Measurements from ENCODE around the gene SELENOV. TPM values are rescaled to one million over a fixed set of nuclear protein-coding genes. Genes with fewer than 3 reads are reported as not detected.

Gene SELENOV
- total and polyA plus RNA-seq, 4 donors, result not detected

DNA sequence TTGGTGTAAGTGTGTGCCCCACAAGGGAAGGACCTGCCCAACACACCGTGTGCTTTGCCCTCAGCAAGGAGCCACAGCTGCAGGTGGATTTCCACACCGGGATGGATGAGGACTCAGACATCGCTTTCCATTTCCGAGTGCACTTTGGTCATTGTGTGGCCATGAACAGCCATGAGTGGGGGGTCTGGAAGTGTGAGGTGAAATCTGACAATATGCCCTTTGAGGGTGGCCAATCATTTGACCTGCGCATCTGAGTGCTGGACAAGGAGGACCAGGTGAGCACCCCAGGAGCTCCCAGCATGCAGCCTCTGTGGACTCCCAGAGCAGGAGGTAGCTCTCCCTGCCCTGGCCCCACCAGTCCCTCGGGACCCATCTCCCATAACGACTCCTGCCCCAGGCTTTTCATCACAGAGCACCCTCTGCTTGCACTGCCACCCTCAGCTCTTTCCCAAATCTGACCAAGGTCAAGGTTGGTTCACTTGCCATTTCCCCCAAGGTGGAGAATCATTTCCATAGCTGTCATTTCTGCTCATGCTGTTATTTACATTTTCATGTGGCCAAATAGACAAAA, 38.2 kb downstream of the SELENOV start:
- Histone ChIP-seq H3K9ac (ENCODE audit: insufficient read depth in 1 of 2, low read length in 2 of 2) (no peak overlapping the region), H3K9me3 (ENCODE audit: control insufficient read depth in 4 of 4, insufficient read depth in 3 of 4, low read length in 3 of 4) (no peaks in the 10 kb centered on the region), H3K27ac (ENCODE audit: low read depth in 1 of 2, low read length in 1 of 2) (no peak overlapping the region), H3K4me1 (ENCODE audit: control insufficient read depth in 5 of 5, insufficient read depth in 5 of 5, low read length in 5 of 5) (no peaks in the 10 kb centered on the region), H3K36me3 (ENCODE audit: control insufficient read depth in 4 of 4, insufficient read depth in 4 of 4, low read length in 4 of 4) (no peaks in the 10 kb centered on the region), H3K4me3 (no peak overlapping the region), H3K27me3 (ENCODE audit: control insufficient read depth in 3 of 3, insufficient read depth in 3 of 3, low read length in 2 of 3) (peaks cover 0 to 11% (median 0%) of the 10 kb centered on the region in 3 donors)
- no peak for DNase-seq
- ATAC-seq (ENCODE audit: insufficient read depth, low FRiP score), result no peak
- 61 to 75% methylated on average over 7 of the region's 7 CpGs for WGBS, 2 donors
- TF ChIP-seq, protein P1, sequence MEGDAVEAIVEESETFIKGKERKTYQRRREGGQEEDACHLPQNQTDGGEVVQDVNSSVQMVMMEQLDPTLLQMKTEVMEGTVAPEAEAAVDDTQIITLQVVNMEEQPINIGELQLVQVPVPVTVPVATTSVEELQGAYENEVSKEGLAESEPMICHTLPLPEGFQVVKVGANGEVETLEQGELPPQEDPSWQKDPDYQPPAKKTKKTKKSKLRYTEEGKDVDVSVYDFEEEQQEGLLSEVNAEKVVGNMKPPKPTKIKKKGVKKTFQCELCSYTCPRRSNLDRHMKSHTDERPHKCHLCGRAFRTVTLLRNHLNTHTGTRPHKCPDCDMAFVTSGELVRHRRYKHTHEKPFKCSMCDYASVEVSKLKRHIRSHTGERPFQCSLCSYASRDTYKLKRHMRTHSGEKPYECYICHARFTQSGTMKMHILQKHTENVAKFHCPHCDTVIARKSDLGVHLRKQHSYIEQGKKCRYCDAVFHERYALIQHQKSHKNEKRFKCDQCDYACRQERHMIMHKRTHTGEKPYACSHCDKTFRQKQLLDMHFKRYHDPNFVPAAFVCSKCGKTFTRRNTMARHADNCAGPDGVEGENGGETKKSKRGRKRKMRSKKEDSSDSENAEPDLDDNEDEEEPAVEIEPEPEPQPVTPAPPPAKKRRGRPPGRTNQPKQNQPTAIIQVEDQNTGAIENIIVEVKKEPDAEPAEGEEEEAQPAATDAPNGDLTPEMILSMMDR (IDR thresholded peaks at IDR 0.05; ENCODE audit: control extremely low read depth, extremely low read depth), result no peak

DNA sequence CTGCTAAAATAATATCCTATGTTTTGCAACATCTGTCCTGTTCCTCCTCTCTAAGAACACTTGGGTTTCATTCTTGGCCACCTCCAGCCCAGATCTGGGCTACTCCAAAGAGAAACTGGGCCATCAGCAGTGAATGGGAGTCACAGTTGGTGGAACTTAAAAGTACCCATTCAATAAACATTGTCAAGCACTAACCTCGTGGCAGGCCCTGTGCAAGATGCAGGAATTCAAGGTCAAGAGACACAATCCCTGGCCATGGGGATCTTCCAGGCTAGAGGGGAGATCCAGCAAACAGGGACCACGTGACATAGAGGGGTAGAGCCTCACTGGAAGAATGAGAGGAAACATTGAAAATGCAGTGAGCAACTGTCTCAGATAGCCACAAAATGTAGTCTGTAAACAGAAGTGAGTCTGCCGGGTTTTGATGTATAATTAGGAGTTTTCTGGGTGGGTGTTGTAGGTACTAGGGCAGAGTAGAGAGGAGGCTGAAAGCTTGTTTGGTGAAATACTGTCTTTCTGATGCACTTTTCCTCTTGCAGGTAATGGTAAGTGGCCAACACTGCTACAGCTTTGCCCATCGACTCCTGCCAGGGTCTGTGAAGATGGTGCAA, 39.9 kb downstream of the SELENOV start:
- TF ChIP-seq, protein P1 (IDR thresholded peaks at IDR 0.05; ENCODE audit: control extremely low read depth, extremely low read depth), result no peak
- no peak overlapping the region for H3K4me3 ChIP-seq
- H3K36me3 ChIP-seq (ENCODE audit: control insufficient read depth in 4 of 4, insufficient read depth in 4 of 4, low read length in 4 of 4), result no peaks in the 10 kb centered on the region
- 76 to 81% methylated on average over 4 of the region's 4 CpGs for WGBS, 2 donors
- H3K27me3 ChIP-seq (ENCODE audit: control insufficient read depth in 3 of 3, insufficient read depth in 3 of 3, low read length in 2 of 3), result peaks cover 0 to 11% (median 0%) of the 10 kb centered on the region in 3 donors
- no peaks in the 10 kb centered on the region for H3K9me3 ChIP-seq (ENCODE audit: control insufficient read depth in 4 of 4, insufficient read depth in 3 of 4, low read length in 3 of 4)
- no peak overlapping the region for H3K9ac ChIP-seq (ENCODE audit: insufficient read depth in 1 of 2, low read length in 2 of 2)
- ATAC-seq (ENCODE audit: insufficient read depth, low FRiP score), result no peak
- H3K4me1 ChIP-seq (ENCODE audit: control insufficient read depth in 5 of 5, insufficient read depth in 5 of 5, low read length in 5 of 5), result peaks cover 0 to 2% (median 0%) of the 10 kb centered on the region in 5 donors
- no peak for DNase-seq
- H3K27ac ChIP-seq (ENCODE audit: low read depth in 1 of 2, low read length in 1 of 2), result no peak overlapping the region

DNA sequence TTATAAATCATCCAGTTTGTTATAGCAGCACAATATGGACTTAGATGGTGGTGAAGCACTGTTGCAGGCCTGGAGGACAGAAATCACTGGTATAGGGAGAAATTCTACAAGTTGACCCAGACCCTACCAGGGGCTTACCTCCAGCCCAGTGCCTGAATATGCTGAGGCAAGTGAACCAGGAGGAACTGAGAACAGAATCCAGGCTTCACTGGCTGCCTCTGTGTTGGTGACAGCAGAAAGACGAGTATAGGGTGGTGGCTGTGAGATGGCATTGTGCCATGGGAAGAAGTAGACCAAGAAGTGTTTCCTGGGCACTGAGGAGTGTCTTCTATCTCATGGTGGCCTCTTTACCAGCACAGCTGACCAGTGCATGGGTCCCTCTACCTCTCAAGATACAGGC, 40.9 kb downstream of the SELENOV start:
- WGBS, 2 donors, result 47 to 50% methylated on average over 1 of the region's 1 CpG

More for the DNA sequence above, 40.9 kb downstream of the SELENOV start:
- TF ChIP-seq, protein P1 (IDR thresholded peaks at IDR 0.05; ENCODE audit: control extremely low read depth, extremely low read depth), result no peak
- no peak overlapping the region for H3K9ac ChIP-seq (ENCODE audit: insufficient read depth in 1 of 2, low read length in 2 of 2)
- H3K9me3 ChIP-seq (ENCODE audit: control insufficient read depth in 4 of 4, insufficient read depth in 3 of 4, low read length in 3 of 4), result no peaks in the 10 kb centered on the region
- no peaks in the 10 kb centered on the region for H3K36me3 ChIP-seq (ENCODE audit: control insufficient read depth in 4 of 4, insufficient read depth in 4 of 4, low read length in 4 of 4)
- peaks cover 0 to 11% (median 0%) of the 10 kb centered on the region in 3 donors for H3K27me3 ChIP-seq (ENCODE audit: control insufficient read depth in 3 of 3, insufficient read depth in 3 of 3, low read length in 2 of 3)
- H3K4me3 ChIP-seq, result no peak overlapping the region
- no peak for DNase-seq
- ATAC-seq (ENCODE audit: insufficient read depth, low FRiP score), result no peak
- H3K27ac ChIP-seq (ENCODE audit: low read depth in 1 of 2, low read length in 1 of 2), result no peak overlapping the region
- H3K4me1 ChIP-seq (ENCODE audit: control insufficient read depth in 5 of 5, insufficient read depth in 5 of 5, low read length in 5 of 5), result peaks cover 0 to 2% (median 0%) of the 10 kb centered on the region in 5 donors
